OCI-LY3 (cell line): ENCODE results near the gene TSPAN31.

Experiments
- H2AFZ ChIP-seq: fragments of 200-600, 300-600 bp; shearing (Covaris generic); 2 replicates; pipeline ENCODE4 v1.6.0; 2014; ENCODE audit warnings: antibody characterized with exemption, low read depth, low read length
- H3K27ac ChIP-seq: fragments of 200-600, 300-600 bp; sonication (generic); 2 replicates; pipeline ENCODE4 v1.5.1; 2014; ENCODE audit warnings: mild to moderate bottlenecking, low read length, moderate library complexity, mixed read lengths
- H3K27me3 ChIP-seq: fragments of 200-600, 300-600 bp; sonication (generic); 2 replicates; pipeline ENCODE4 v1.6.1; 2014; ENCODE audit warnings: low read depth, low read length, mixed read lengths
- H3K36me3 ChIP-seq: fragments of 200-600, 300-600 bp; sonication (generic); replicated peaks from 2 replicates; pipeline ENCODE3; 2014; ENCODE audit warnings: low read depth, low read length, mixed read lengths
- H3K4me1 ChIP-seq: fragments of 300-600, 200-600 bp; sonication (generic); 2 replicates; pipeline ENCODE4 v1.6.1; 2014; ENCODE audit warnings: low read length, mixed read lengths
- H3K4me2 ChIP-seq: fragments of 200-600, 300-600 bp; sonication (generic); 2 replicates; pipeline ENCODE4 v1.6.1; 2014; ENCODE audit warnings: low read length, mixed read lengths
- H3K4me3 ChIP-seq: fragments of 300-600, 200-600 bp; sonication (generic); 2 replicates; pipeline ENCODE4 v1.5.1; 2014; ENCODE audit warnings: antibody characterized with exemption, mild to moderate bottlenecking, low read length, moderate library complexity
- H3K79me2 ChIP-seq: fragments of 300-600, 200-600 bp; shearing (Covaris generic); 2 replicates; pipeline ENCODE4 v1.6.1; 2014; ENCODE audit warnings: mild to moderate bottlenecking, low read length, mixed read lengths
- H3K9ac ChIP-seq: fragments of 300-600, 200-600 bp; shearing (Covaris generic); 2 replicates; pipeline ENCODE4 v1.6.0; 2014; ENCODE audit warnings: mild to moderate bottlenecking, low read length, moderate library complexity
- H3K9me3 ChIP-seq: fragments of 200-600, 300-600 bp; shearing (Covaris generic); 2 replicates; pipeline ENCODE4 v1.6.1; 2014; ENCODE audit warnings: low read length, mixed read lengths; ENCODE audit not compliant: insufficient read depth
- H4K20me1 ChIP-seq: fragments of 200-600, 300-600 bp; sonication (generic); 2 replicates; pipeline ENCODE4 v1.6.1; 2016; ENCODE audit warnings: low read length, mixed read lengths; ENCODE audit not compliant: insufficient read depth
- EZH2phosphoT487 ChIP-seq: fragments of 200-600 bp; shearing (Covaris generic); IDR thresholded peaks from 2 replicates; pipeline ENCODE4 v1.6.1; 2018; ENCODE audit warnings: antibody characterized with exemption, mixed run types, low read depth
- TF ChIP-seq, protein P1 (sequence below): fragments of 200-600, 300-600 bp; sonication (generic); IDR thresholded peaks from 2 replicates; pipeline ENCODE4 v1.5.1; 2014; ENCODE audit warnings: antibody characterized with exemption, low read length, low read depth

Gene TSPAN31

DNA sequence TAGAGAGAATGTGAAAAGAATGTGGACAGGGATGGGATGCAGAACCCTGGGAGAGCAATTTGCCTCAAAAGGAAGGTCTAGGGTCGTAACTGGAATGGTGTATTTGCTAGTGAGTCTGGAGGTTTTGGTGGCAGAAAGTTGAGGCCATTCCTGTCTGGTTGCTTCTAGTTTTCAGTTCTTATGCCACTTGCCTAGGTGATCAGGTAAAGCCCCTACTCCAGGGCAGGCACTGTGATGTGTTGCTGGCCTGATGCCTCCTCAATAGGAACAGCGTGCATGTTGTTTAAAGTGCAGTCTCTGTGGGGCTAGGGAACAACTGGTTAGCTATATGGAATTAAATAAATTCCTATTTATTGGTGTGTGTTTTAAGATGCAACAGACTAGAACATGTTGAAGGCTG, 44.5 kb upstream of the TSPAN31 start:
- no peak overlapping the region for H2AFZ ChIP-seq
- TF ChIP-seq, protein P1, sequence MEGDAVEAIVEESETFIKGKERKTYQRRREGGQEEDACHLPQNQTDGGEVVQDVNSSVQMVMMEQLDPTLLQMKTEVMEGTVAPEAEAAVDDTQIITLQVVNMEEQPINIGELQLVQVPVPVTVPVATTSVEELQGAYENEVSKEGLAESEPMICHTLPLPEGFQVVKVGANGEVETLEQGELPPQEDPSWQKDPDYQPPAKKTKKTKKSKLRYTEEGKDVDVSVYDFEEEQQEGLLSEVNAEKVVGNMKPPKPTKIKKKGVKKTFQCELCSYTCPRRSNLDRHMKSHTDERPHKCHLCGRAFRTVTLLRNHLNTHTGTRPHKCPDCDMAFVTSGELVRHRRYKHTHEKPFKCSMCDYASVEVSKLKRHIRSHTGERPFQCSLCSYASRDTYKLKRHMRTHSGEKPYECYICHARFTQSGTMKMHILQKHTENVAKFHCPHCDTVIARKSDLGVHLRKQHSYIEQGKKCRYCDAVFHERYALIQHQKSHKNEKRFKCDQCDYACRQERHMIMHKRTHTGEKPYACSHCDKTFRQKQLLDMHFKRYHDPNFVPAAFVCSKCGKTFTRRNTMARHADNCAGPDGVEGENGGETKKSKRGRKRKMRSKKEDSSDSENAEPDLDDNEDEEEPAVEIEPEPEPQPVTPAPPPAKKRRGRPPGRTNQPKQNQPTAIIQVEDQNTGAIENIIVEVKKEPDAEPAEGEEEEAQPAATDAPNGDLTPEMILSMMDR = no peak
- no peak for TF ChIP-seq EZH2phosphoT487
- no peak overlapping the region for H3K9ac ChIP-seq
- no peak overlapping the region for H3K4me2 ChIP-seq
- no peaks in the 10 kb centered on the region for H3K4me1 ChIP-seq
- no peak overlapping the region for H3K27ac ChIP-seq
- peaks cover 36% of the 10 kb centered on the region for H3K36me3 ChIP-seq
- H3K4me3 ChIP-seq = no peak overlapping the region
- H4K20me1 ChIP-seq = no peaks in the 10 kb centered on the region
- H3K27me3 ChIP-seq = no peaks in the 10 kb centered on the region
- H3K79me2 ChIP-seq = no peaks in the 10 kb centered on the region; the same call in 1 of the 2 replicates
- peaks cover 5% of the 10 kb centered on the region; the same call in 1 of the 2 replicates for H3K9me3 ChIP-seq

DNA sequence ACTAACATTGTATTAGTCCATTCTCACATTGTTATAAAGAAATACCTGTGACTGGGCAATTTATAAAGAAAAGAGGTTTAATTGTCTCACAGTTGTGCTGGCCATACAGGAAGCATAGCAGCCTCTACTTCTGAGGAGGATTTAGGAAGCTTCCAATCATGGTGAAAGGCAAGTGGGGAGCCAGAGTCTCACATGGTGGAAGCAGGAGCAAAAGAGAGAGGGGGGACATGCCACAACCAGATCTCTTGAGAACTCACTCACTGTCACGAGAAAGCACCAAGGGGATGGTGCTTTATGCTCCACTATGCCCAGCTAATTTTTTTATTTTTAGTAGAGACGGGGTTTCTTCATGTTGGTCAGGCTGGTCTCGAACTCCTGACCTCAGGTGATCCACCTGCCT, 37.6 kb upstream of the TSPAN31 start:
- TF ChIP-seq, protein P1 = no peak
- TF ChIP-seq EZH2phosphoT487 = no peak
- Histone ChIP-seq H3K79me2 (no peaks in the 10 kb centered on the region), H3K9ac (no peak overlapping the region), H3K4me3 (no peak overlapping the region), H2AFZ (no peak overlapping the region), H4K20me1 (no peaks in the 10 kb centered on the region), H3K27me3 (no peaks in the 10 kb centered on the region), H3K4me2 (no peak overlapping the region), H3K4me1 (peaks cover 5% of the 10 kb centered on the region), H3K9me3 (peaks cover 5% of the 10 kb centered on the region; the same call in 1 of the 2 replicates), H3K27ac (no peak overlapping the region), H3K36me3 (peaks cover 27% of the 10 kb centered on the region)

DNA sequence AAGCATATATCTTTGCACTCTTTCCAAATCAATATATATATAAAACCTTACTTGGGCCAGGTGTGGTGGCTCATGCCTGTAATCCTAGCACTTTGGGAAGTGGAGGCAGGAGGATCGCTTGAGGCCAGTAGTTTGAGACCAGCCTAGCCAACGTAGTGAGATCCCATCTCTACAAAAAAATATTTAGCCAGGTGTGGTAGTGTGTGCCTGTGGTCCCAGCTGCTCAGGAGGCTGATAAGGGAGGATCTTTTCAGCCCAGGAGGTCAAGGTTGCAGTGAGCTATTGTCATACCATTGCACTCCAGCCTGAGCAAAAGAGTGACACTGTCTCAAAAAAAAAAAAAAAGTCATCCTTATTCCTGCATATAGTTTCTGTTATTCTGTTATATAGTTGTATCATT, 36.5 kb upstream of the TSPAN31 start:
- Histone ChIP-seq H3K27me3 (no peaks in the 10 kb centered on the region), H3K79me2 (no peaks in the 10 kb centered on the region), H3K4me1 (peaks cover 5% of the 10 kb centered on the region), H3K27ac (no peak overlapping the region), H3K4me2 (no peak overlapping the region), H3K9me3 (peaks cover 5% of the 10 kb centered on the region; the same call in 1 of the 2 replicates), H2AFZ (no peak overlapping the region), H3K9ac (no peak overlapping the region), H3K36me3 (peaks cover 18% of the 10 kb centered on the region), H3K4me3 (no peak overlapping the region), H4K20me1 (no peaks in the 10 kb centered on the region)
- no peak for TF ChIP-seq EZH2phosphoT487
- TF ChIP-seq, protein P1 = no peak

DNA sequence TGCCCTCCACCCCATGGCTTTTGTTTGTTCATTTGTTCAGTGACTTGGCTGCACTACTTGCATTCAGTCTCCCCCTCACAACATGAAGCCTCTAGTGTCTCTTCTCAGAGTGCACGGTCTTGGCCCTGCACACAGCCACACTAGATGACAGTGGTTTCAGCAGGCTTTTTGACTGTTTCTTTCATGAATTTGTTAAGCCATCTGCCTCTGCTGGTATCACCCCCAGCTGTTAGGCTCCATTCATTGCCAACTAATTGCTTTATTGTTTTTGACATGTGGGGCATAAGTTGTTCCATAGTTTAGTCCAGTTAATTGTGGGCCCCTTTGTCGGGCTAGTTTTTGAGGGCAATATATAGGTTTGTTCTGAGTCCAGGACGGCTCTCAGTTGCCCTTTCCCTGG, 32.1 kb upstream of the TSPAN31 start:
- Histone ChIP-seq H2AFZ (no peak overlapping the region), H3K27me3 (no peaks in the 10 kb centered on the region), H3K9ac (no peak overlapping the region), H4K20me1 (no peaks in the 10 kb centered on the region), H3K9me3 (no peaks in the 10 kb centered on the region), H3K36me3 (peaks cover 9% of the 10 kb centered on the region), H3K4me1 (peaks cover 5% of the 10 kb centered on the region), H3K79me2 (no peaks in the 10 kb centered on the region), H3K4me2 (no peak overlapping the region), H3K27ac (no peak overlapping the region), H3K4me3 (no peak overlapping the region)
- TF ChIP-seq EZH2phosphoT487 = no peak
- TF ChIP-seq, protein P1 = no peak
